ENCODE measurements around the gene SECISBP2L. TPM values are rescaled to one million over a fixed set of nuclear protein-coding genes. Genes with fewer than 3 reads are reported as not detected.

SECISBP2L gene
- total and polyA plus RNA-seq, 7 experiments from 2014 or later = 20.2 to 75.8 (median 51.8) TPM

DNA sequence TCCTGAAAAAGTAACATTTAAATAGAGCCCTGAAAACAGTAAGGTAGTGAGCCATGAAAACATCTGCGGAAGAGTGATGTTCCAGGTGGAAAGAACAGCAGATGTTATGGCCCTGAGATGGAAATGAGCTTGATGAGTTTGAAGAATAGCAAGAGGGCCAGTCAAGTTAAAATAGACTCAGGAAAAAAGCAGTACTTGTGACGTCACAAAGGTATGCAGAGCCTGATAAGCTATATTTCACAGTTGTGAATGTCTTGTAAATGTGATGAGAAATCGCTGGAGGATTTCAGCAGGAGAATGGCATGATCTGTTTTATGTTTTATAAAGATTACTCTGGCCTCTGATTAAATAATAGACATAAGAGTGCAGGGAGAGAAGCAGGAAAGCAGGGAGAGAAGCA, 18.6 kb upstream of the SECISBP2L start:
- intact Hi-C loops (cut with micrococcal nuclease) = loop anchor here in 1 of 2 donors (1.0 to 5.0 kb wide), 2 partner anchors 19 to 557 kb away; partner anchors contain the start of genes DTWD1, FAM227B and SECISBP2L
- Histone ChIP-seq H3K4me3 (ENCODE audit: low read length) (no peak overlapping the region), H3K36me3 (ENCODE audit: control insufficient read depth in 2 of 3, insufficient read depth in 3 of 3, low read length in 3 of 3) (no peaks in the 10 kb centered on the region), H3K27me3 (ENCODE audit: control insufficient read depth in 2 of 2, insufficient read depth in 2 of 2, low read length in 2 of 2) (no peaks in the 10 kb centered on the region), H3K27ac (ENCODE audit: low read depth, low read length) (no peak overlapping the region), H3K4me1 (ENCODE audit: control insufficient read depth in 2 of 2, insufficient read depth in 2 of 2, low read length in 2 of 2) (peaks cover 0 to 48% of the 10 kb centered on the region in 2 donors), H3K9me3 (ENCODE audit: control insufficient read depth in 2 of 3, low read length in 3 of 3) (no peaks in the 10 kb centered on the region)
- peaks cover 0 to 2% (median 0%) of the 10 kb centered on the region in 11 donors for H3K9me3 Mint-ChIP-seq
- ChIA-PET POLR2A (no interaction called here), CTCF (no interaction called here)
- H3K4me3 Mint-ChIP-seq = no peak overlapping the region
- ATAC-seq (no peak), DNase-seq (no peak)
- H3K4me1 Mint-ChIP-seq = peaks cover 2 to 22% (median 16%) of the 10 kb centered on the region in 7 donors
- H3K27ac Mint-ChIP-seq = no peak overlapping the region
- H3K27me3 Mint-ChIP-seq = peaks cover 0 to 19% (median 5%) of the 10 kb centered on the region in 5 donors
- peaks cover 0 to 4% (median 1%) of the 10 kb centered on the region in 5 donors for H3K36me3 Mint-ChIP-seq

DNA sequence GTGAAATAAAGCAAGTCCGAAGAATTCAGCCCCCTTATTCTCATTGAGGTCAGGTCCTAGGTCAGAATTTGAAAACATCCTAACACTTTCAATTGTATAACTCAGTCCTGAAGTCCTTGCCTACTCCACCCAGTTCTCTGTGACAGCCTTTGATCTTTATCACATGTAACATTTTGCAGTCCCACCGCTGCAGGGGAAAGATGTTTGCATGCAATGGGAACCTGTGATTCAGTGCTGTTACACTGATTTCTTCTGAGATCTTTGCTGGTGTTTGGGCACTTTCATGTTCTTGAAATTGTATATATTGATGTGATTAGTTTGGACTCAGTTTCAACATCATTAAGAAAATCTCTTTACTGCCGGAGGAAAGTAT, 18.0 kb upstream of the SECISBP2L start:
- no peak overlapping the region for H3K4me3 ChIP-seq (ENCODE audit: low read length)
- H3K4me1 Mint-ChIP-seq = peaks cover 2 to 28% (median 22%) of the 10 kb centered on the region in 7 donors
- no peaks in the 10 kb centered on the region for H3K27me3 ChIP-seq (ENCODE audit: control insufficient read depth in 2 of 2, insufficient read depth in 2 of 2, low read length in 2 of 2)
- DNase-seq (peak in 3 of 9 donors; percentile 9 to 36 (median 30)), ATAC-seq (no peak)
- no peak overlapping the region for H3K4me3 Mint-ChIP-seq
- intact Hi-C loops (cut with micrococcal nuclease) = loop anchor here in 1 of 2 donors (1.0 to 5.0 kb wide), 2 partner anchors 18 to 558 kb away; partner anchors contain the start of genes DTWD1, FAM227B and SECISBP2L
- peaks cover 0 to 50% of the 10 kb centered on the region in 2 donors for H3K4me1 ChIP-seq (ENCODE audit: control insufficient read depth in 2 of 2, insufficient read depth in 2 of 2, low read length in 2 of 2)
- no peaks in the 10 kb centered on the region for H3K9me3 Mint-ChIP-seq
- H3K9me3 ChIP-seq (ENCODE audit: control insufficient read depth in 2 of 3, low read length in 3 of 3) = no peaks in the 10 kb centered on the region
- peak overlapping the region; percentile 15 for H3K27ac ChIP-seq (ENCODE audit: low read depth, low read length)
- H3K27ac Mint-ChIP-seq = no peak overlapping the region
- no peaks in the 10 kb centered on the region for H3K36me3 ChIP-seq (ENCODE audit: control insufficient read depth in 2 of 3, insufficient read depth in 3 of 3, low read length in 3 of 3)
- ChIA-PET POLR2A (interaction anchor here (1.3 kb wide), 1 partner anchor 18 kb away, joined by 4 read pairs; the partner anchor contains the start of gene SECISBP2L), CTCF (interaction anchor here (0.6 kb wide), 1 partner anchor 64 kb away, joined by 3 read pairs; no protein-coding TSS in a partner anchor)
- peaks cover 0 to 13% (median 0%) of the 10 kb centered on the region in 5 donors for H3K27me3 Mint-ChIP-seq
- H3K36me3 Mint-ChIP-seq = peaks cover 0 to 1% (median 0%) of the 10 kb centered on the region in 5 donors

DNA sequence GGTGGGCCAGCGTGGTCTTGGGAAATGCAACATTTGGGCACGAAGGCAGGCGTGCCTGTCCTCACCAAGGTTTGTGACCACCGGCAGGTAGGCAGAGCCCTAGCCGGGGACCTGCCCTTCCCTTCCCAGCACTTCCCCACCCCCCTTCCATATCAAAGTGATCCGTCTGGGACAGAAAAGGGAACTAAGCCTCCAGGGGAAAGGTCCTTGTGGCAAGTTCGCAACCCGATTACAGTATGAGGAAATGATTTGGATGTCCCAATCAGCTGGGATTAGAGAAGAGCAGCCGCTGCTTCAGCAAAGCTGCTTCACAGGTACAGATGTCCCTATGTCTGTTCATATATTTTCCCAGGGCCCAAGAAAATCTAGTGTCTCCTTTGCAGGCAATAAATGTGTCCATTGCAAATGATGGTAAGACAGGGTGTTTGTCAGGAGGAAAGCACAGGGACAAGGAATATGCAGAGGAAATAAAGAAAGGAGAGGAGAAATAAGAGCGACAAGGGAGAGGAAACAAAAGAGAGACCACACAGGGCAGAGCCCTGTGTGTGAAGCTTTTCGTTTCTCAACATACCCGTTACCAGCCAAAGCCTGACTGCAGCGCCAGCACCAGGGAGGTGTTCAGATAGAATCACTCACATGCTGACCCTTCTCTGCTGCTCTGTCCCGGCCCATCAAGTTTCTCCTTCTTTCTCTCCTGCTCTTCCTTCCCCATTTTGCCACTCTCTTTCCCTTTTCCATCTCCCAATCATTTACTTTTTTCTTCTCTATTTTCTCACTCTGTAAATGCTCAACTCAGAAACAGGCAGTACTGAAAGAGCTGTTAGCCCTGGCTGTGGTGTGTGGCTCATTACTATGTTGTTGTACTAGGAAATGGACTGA, 17.4 kb upstream of the SECISBP2L start:
- H3K4me1 Mint-ChIP-seq = peaks cover 3 to 30% (median 23%) of the 10 kb centered on the region in 7 donors
- peaks cover 0 to 1% (median 0%) of the 10 kb centered on the region in 5 donors for H3K36me3 Mint-ChIP-seq
- H3K9me3 ChIP-seq (ENCODE audit: control insufficient read depth in 2 of 3, low read length in 3 of 3) = no peaks in the 10 kb centered on the region
- no peak overlapping the region for H3K4me3 Mint-ChIP-seq
- no peaks in the 10 kb centered on the region for H3K9me3 Mint-ChIP-seq
- no peaks in the 10 kb centered on the region for H3K27me3 ChIP-seq (ENCODE audit: control insufficient read depth in 2 of 2, insufficient read depth in 2 of 2, low read length in 2 of 2)
- DNase-seq = no peak
- peaks cover 0 to 10% (median 0%) of the 10 kb centered on the region in 5 donors for H3K27me3 Mint-ChIP-seq
- no peak overlapping the region for H3K4me3 ChIP-seq (ENCODE audit: low read length)
- H3K36me3 ChIP-seq (ENCODE audit: control insufficient read depth in 2 of 3, insufficient read depth in 3 of 3, low read length in 3 of 3) = no peaks in the 10 kb centered on the region
- POLR2A ChIA-PET = interaction anchor here (1.3 kb wide), 1 partner anchor 17 kb away, joined by 4 read pairs; the partner anchor contains the start of gene SECISBP2L
- ATAC-seq = peak; percentile 29
- intact Hi-C loops (cut with micrococcal nuclease) = loop anchor here in 1 of 2 donors (1.0 to 5.0 kb wide), 2 partner anchors 17 to 559 kb away; partner anchors contain the start of genes DTWD1, FAM227B and SECISBP2L
- H3K4me1 ChIP-seq (ENCODE audit: control insufficient read depth in 2 of 2, insufficient read depth in 2 of 2, low read length in 2 of 2) = peaks cover 0 to 50% of the 10 kb centered on the region in 2 donors
- H3K27ac ChIP-seq (ENCODE audit: low read depth, low read length) = peak overlapping the region; percentile 15
- H3K27ac Mint-ChIP-seq = no peak overlapping the region
- CTCF ChIA-PET = interaction anchor here (0.6 kb wide), 2 partner anchors 18 to 64 kb away, joined by 3 read pairs; partner anchors contain the start of gene SECISBP2L

DNA sequence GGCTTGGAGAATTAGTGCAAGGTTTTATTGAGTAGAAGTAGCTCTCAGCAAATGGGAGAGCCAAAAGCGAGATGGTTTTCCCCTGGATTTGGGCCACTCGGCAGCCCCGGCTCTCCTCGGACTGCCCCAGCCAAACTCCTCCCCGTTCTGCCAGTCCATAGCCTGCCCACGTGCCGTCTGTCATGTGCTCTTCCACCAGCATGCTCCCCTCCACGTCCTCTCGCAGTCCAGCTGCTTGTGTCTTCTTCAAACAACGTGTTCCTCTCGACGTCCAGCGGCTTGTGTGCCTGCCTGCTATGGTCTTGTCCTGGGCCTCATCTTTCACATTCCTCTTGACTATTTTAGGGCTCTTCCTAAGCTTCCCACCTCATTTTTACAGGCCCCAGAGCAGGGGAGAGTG, 16.7 kb upstream of the SECISBP2L start:
- CTCF ChIA-PET = no interaction called here

DNA sequence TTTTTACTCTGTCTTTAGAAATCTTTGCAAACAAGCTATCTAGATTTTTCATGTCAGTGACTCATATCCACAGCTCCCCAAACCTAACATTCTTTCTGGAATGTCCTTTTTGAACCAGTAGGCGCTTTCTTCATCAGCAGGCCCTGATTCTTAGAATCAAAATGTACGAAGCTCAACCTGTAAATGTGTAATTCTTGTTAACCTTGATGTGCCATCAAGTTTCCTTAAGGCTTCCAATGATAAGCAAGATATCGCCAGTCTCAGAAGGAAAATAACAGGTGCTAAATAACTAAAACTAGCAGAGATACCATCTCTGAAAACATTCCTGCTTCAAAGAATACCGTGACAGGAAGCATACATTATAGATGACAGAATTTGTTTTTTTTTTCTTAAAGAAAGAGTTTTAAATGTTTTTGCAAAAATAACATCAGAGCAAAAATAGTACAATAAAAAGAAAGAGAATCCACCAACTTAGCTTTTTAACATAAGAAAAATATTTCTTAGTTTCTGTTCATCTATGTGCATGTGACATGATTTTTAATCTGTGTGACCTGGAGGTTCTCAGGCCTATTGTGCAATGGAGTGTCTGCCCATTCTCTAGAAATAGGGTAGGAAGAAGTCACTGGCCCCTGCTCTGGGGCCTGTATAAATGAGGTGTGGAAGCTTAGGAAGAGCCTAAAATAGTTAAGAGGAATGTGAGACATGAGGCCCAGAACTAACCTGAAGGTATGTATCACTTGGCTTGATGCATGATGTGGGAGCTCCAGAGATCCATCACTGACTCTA, 14.7 kb upstream of the SECISBP2L start:
- Histone ChIP-seq H3K27ac (ENCODE audit: low read depth, low read length) (peak overlapping the region; percentile 53), H3K4me3 (ENCODE audit: low read length) (no peak overlapping the region), H3K4me1 (ENCODE audit: control insufficient read depth in 2 of 2, insufficient read depth in 2 of 2, low read length in 2 of 2) (peaks cover 0 to 50% of the 10 kb centered on the region in 2 donors), H3K36me3 (ENCODE audit: control insufficient read depth in 2 of 3, insufficient read depth in 3 of 3, low read length in 3 of 3) (no peaks in the 10 kb centered on the region), H3K27me3 (ENCODE audit: control insufficient read depth in 2 of 2, insufficient read depth in 2 of 2, low read length in 2 of 2) (no peaks in the 10 kb centered on the region), H3K9me3 (ENCODE audit: control insufficient read depth in 2 of 3, low read length in 3 of 3) (no peaks in the 10 kb centered on the region)
- Mint-ChIP-seq H3K4me3 (peak overlapping the region in 9 of 10 donors; percentile 13 to 82 (median 71)), H3K36me3 (peaks cover 0 to 1% (median 0%) of the 10 kb centered on the region in 5 donors), H3K4me1 (peaks cover 4 to 30% (median 21%) of the 10 kb centered on the region in 7 donors), H3K9me3 (no peaks in the 10 kb centered on the region), H3K27ac (peak overlapping the region; percentile 4 to 97 (median 94)), H3K27me3 (peaks cover 0 to 5% (median 0%) of the 10 kb centered on the region in 5 donors)
- ChIA-PET POLR2A (interaction anchor here (0.6 to 5.0 kb wide), 5 partner anchors 8 to 252 kb away, joined by 3 to 51 read pairs (median 4); partner anchors contain the start of genes COPS2 and SECISBP2L), CTCF (interaction anchor here (0.6 to 1.8 kb wide), 6 partner anchors 11 to 365 kb away, joined by 3 to 10 read pairs (median 4); partner anchors contain the start of gene SECISBP2L)
- ATAC-seq = no peak
- intact Hi-C loops (cut with micrococcal nuclease) = loop anchor here in 1 of 2 donors (5.0 kb wide), 1 partner anchor 561 kb away; the partner anchor contains the start of genes DTWD1 and FAM227B
- peak in 2 of 9 donors; percentile 25 to 35 for DNase-seq

More for the DNA sequence above, 16.7 kb upstream of the SECISBP2L start:
- Mint-ChIP-seq H3K36me3 (peaks cover 0 to 1% (median 0%) of the 10 kb centered on the region in 5 donors), H3K27me3 (peaks cover 0 to 4% (median 0%) of the 10 kb centered on the region in 5 donors), H3K9me3 (no peaks in the 10 kb centered on the region), H3K27ac (no peak overlapping the region), H3K4me3 (no peak overlapping the region), H3K4me1 (peaks cover 4 to 30% (median 23%) of the 10 kb centered on the region in 7 donors)
- ATAC-seq = no peak
- no peaks in the 10 kb centered on the region for H3K36me3 ChIP-seq (ENCODE audit: control insufficient read depth in 2 of 3, insufficient read depth in 3 of 3, low read length in 3 of 3)
- POLR2A ChIA-PET = interaction anchor here (1.2 to 5.0 kb wide), 3 partner anchors 13 to 17 kb away, joined by 4 to 51 read pairs (median 4); partner anchors contain the start of gene SECISBP2L
- peaks cover 0 to 50% of the 10 kb centered on the region in 2 donors for H3K4me1 ChIP-seq (ENCODE audit: control insufficient read depth in 2 of 2, insufficient read depth in 2 of 2, low read length in 2 of 2)
- no peak for DNase-seq
- no peak overlapping the region for H3K27ac ChIP-seq (ENCODE audit: low read depth, low read length)
- H3K27me3 ChIP-seq (ENCODE audit: control insufficient read depth in 2 of 2, insufficient read depth in 2 of 2, low read length in 2 of 2) = no peaks in the 10 kb centered on the region
- H3K9me3 ChIP-seq (ENCODE audit: control insufficient read depth in 2 of 3, low read length in 3 of 3) = no peaks in the 10 kb centered on the region
- H3K4me3 ChIP-seq (ENCODE audit: low read length) = no peak overlapping the region
- intact Hi-C loops (cut with micrococcal nuclease) = loop anchor here in 1 of 2 donors (1.0 to 5.0 kb wide), 2 partner anchors 92 to 559 kb away; partner anchors contain the start of genes COPS2, DTWD1 and FAM227B
